Adrenal gland (tissue), 5 donors: Measurements from ENCODE around the gene PAX6.

Experiments
- POLR2A ChIP-seq, 2 donors: fragments of 450-650 bp; IDR thresholded peaks; one replicate each; pipeline ENCODE4 v1.6.1; 2017; ENCODE audit warnings: antibody characterized with exemption in 2 of 2, mild to moderate bottlenecking in 2 of 2, moderate library complexity in 1 of 2
- TF ChIP-seq, protein P1 (sequence below), 6 experiments: fragments of 450-650 bp in 4 of 6; fragments of 200-600 bp in 2 of 6; sonication (generic) in 1 of 6; IDR thresholded peaks; 1 replicate in 5 of 6; 2 replicates in 1 of 6; pipeline versions ENCODE4 v1.5.1 to v1.8.0; 2016 to 2021; ENCODE audit warnings: antibody characterized with exemption in 6 of 6, mild to moderate bottlenecking in 2 of 6, moderate library complexity in 1 of 6
- donor health status: DM: no; HTN: no; CAD: no.

- TF ChIP-seq, protein P1, sequence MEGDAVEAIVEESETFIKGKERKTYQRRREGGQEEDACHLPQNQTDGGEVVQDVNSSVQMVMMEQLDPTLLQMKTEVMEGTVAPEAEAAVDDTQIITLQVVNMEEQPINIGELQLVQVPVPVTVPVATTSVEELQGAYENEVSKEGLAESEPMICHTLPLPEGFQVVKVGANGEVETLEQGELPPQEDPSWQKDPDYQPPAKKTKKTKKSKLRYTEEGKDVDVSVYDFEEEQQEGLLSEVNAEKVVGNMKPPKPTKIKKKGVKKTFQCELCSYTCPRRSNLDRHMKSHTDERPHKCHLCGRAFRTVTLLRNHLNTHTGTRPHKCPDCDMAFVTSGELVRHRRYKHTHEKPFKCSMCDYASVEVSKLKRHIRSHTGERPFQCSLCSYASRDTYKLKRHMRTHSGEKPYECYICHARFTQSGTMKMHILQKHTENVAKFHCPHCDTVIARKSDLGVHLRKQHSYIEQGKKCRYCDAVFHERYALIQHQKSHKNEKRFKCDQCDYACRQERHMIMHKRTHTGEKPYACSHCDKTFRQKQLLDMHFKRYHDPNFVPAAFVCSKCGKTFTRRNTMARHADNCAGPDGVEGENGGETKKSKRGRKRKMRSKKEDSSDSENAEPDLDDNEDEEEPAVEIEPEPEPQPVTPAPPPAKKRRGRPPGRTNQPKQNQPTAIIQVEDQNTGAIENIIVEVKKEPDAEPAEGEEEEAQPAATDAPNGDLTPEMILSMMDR (IDR thresholded peaks at IDR 0.05) = no peak
- no peak for TF ChIP-seq POLR2A (IDR thresholded peaks at IDR 0.05)
Measured at GRCh38 chr11:31797190-31798056, 13.7 kb downstream of the PAX6 start.
